Right atrium auricular region (tissue), 2 donors: ENCODE data around the gene DEGS2. TPM values are rescaled to one million over a fixed set of nuclear protein-coding genes. Genes with fewer than 3 reads are reported as not detected.

Source experiments
- DNase-seq: peaks from one replicate; pipeline ENCODE4 v3.0.0-alpha.2; 2019; ENCODE audit warnings: low spot score
- H3K27ac ChIP-seq, 2 donors: fragments of 200-600 bp; sonication (generic); 1 replicate in 1 of 2; 2 replicates in 1 of 2; pipeline ENCODE4 v1.5.1; 2016 to 2019
- H3K27me3 ChIP-seq, 2 donors: fragments of 200-600 bp; sonication (generic); one replicate each; pipeline versions ENCODE4 v1.5.1 to v1.6.0; 2017 to 2019
- H3K36me3 ChIP-seq: fragments of 200-600 bp; sonication (generic); one replicate; pipeline ENCODE4 v1.5.1; 2016
- H3K4me1 ChIP-seq, 2 donors: fragments of 200-600 bp; sonication (generic); one replicate each; pipeline versions ENCODE4 v1.5.1 to v1.6.0; 2017 to 2019
- H3K4me3 ChIP-seq, 2 donors: fragments of 200-600 bp; sonication (generic); 1 replicate in 1 of 2; 2 replicates in 1 of 2; pipeline ENCODE4 v1.5.1; 2017 to 2019; ENCODE audit warnings: mild to moderate bottlenecking in 1 of 2, moderate library complexity in 1 of 2
- H3K9me3 ChIP-seq, 2 donors: fragments of 200-600 bp; sonication (generic); one replicate each; pipeline ENCODE4 v1.5.1; 2019
- total RNA-seq, 2 donors: library from RNA; depleted of rRNA; stranded (reverse); fragments of >200 nt; gene quantifications; one replicate each; pipeline ENCODE4 v1.1.0, GENCODE V29; 2016
- TF ChIP-seq, protein P1 (sequence below), 2 donors: fragments of 200-600 bp; sonication (generic); IDR thresholded peaks; one replicate each; pipeline ENCODE4 v1.5.1; 2019; ENCODE audit warnings: antibody characterized with exemption in 2 of 2

DEGS2 gene
- total RNA-seq, 2 donors from 2014 or later = not detected

DNA sequence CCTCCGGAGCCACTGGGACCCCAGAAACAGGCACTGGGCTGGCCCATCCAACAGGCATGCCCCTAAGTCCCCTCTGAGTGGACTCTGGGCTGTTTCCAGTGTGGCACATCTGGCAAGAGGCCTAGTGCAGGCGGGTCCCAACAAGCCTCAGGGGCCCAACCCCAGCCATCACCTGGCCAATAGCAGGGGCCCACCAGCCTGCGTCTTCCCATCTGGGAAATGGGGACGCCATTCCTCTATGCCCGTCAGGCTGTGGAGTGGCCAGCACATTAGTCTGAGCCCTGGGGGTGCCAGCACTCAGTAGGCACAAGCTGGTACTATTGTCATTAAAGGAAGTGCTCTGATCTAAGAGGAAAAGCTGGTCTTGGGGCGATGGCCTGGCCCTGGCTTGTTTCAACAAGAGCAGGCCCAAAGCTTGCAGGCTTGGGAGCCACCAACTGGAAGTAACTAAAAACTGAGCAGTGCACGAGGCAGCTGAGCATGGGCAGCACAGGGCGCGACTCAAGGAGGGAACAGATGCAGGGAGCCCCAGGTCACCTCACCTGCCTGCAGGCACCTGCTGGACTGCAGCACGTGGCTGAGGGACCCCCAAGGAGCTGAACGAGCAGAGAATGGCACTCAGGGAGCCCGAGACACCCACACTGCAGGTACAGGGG, 8.4 kb downstream of the DEGS2 start:
- no peak for DNase-seq

DNA sequence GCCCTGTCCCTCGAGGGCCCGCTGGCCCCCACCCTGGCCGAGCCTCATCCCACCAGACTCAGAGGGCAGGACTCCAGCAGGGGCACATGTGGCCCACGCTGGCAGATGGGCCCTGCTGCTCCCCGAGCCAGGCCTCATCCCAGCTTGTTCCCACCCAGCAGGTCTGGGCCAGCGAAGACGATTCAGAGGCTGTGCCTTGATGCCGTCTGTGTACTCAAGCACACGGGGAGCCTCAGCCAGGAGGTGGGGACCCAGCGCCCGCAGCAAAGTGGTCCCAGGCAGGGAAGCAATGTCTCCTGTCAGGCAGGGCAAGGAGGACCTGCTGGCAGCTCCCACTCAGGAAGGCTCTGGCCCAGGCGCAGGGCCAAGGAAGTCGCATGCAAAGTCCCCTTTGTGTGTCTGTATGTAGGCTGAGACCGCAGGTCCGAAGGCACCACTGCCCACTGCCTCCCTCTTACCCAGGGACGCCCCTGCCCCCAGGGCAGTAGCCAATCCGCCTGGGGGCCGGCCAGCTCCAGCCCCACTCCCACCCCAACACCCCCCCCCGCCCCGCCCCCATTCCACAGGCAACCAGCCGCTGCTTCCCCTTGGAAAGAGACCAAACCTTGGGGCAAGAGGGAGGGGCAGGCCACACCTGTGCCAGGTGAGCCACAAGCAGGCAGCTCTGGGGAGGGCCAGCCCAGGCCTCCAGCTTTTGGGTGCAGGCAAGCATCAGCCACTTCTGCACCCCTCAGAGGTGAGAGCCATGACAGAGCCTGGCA, 9.4 kb downstream of the DEGS2 start:
- Histone ChIP-seq H3K27ac (no peak overlapping the region), H3K9me3 (peaks cover 0 to 8% of the 10 kb centered on the region in 2 donors), H3K4me1 (peaks cover 0 to 4% of the 10 kb centered on the region in 2 donors), H3K36me3 (no peaks in the 10 kb centered on the region), H3K4me3 (no peak overlapping the region), H3K27me3 (no peaks in the 10 kb centered on the region)
- TF ChIP-seq, protein P1, sequence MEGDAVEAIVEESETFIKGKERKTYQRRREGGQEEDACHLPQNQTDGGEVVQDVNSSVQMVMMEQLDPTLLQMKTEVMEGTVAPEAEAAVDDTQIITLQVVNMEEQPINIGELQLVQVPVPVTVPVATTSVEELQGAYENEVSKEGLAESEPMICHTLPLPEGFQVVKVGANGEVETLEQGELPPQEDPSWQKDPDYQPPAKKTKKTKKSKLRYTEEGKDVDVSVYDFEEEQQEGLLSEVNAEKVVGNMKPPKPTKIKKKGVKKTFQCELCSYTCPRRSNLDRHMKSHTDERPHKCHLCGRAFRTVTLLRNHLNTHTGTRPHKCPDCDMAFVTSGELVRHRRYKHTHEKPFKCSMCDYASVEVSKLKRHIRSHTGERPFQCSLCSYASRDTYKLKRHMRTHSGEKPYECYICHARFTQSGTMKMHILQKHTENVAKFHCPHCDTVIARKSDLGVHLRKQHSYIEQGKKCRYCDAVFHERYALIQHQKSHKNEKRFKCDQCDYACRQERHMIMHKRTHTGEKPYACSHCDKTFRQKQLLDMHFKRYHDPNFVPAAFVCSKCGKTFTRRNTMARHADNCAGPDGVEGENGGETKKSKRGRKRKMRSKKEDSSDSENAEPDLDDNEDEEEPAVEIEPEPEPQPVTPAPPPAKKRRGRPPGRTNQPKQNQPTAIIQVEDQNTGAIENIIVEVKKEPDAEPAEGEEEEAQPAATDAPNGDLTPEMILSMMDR (IDR thresholded peaks at IDR 0.05) = no peak
- no peak for DNase-seq

More for the DNA sequence above, 8.4 kb downstream of the DEGS2 start:
- peaks cover 0 to 4% of the 10 kb centered on the region in 2 donors for H3K4me1 ChIP-seq
- peaks cover 0 to 9% of the 10 kb centered on the region in 2 donors for H3K9me3 ChIP-seq
- H3K36me3 ChIP-seq = no peaks in the 10 kb centered on the region
- no peak overlapping the region for H3K4me3 ChIP-seq
- TF ChIP-seq, protein P1 (IDR thresholded peaks at IDR 0.05) = no peak
- H3K27me3 ChIP-seq = no peaks in the 10 kb centered on the region
- no peak overlapping the region for H3K27ac ChIP-seq

DNA sequence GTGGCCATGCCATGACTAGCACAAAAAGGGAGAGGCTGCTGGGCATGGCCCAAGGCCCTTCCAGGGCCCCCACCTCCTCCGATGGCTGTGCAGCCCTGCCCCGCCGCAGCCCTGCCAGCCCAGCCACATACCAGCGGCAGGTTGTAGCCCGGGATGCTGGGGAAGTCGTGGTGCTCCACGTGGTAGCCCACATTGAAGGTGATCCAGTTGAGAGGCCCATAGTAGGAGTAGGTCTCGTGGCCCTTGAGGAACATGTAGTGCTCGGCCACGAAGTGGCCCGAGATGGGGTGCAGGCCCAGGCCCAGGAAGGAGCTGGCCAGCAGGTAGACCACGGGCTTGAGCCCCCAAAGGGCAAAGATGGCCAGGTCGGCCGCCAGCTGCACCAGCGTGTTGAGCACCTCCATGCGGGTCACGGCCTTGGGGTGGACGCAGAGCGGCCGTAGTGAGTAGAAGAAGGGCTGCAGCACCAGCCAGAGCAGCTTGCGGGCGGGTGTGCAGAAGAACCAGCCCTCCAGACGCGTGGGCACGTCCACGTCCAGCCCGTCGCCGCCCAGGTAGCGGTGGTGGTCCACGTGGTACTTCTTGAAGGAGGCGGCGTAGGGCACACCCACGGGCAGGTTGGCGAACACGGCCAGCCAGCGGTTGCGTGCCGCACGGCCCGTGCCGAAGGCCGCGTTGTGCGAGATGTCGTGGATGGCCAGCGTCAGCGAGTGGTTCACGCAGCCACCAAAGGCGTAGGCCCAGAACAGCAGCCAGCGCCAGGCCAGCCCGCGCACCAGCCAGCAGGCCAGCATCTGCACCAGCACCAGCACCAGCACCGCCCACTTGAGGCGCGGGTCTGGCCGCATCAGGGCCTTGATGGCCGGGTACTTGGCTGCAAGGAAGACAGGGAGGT, 10.4 kb downstream of the DEGS2 start:
- H3K27ac ChIP-seq = no peak overlapping the region
- TF ChIP-seq, protein P1 (IDR thresholded peaks at IDR 0.05) = no peak
- H3K27me3 ChIP-seq = no peaks in the 10 kb centered on the region
- H3K9me3 ChIP-seq = no peaks in the 10 kb centered on the region
- H3K4me1 ChIP-seq = peaks cover 0 to 8% of the 10 kb centered on the region in 2 donors
- H3K4me3 ChIP-seq = no peak overlapping the region
- H3K36me3 ChIP-seq = no peaks in the 10 kb centered on the region
- DNase-seq = no peak

DNA sequence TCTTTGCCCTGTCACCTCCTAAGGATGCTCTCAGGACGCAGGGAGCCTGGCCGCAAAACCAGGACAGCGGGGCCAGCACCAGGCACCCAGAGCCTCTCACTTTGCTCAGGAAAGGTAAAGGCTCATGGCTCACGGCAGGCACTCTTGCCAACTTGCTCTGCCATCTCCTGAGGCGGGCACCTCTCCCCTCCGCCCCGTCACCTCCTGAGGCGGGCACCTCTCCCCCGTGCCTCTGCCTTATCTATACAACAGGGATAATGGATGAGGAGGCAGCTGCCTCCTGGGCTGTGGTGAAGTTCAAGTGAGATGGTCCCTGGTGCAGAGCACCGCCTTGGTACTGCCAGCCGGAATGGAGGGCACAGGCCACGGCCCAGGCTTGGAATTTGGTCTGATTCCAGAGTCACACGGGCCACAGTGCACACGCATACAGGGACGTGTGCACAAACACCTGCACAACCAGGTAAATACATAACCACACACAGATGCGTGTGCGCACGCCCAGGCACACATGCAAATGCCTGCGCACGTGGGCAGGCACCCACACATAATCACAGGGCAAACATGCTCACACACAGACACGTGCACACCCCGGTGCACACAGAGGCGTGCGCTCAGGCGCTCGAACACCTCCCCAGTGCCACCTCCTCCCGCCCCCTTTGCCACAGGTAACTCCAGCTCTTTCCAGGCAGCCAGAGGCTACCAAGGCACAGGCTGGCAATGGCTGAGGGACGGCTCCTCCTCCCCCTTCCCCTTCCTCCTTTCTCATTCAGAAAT, 11.6 kb downstream of the DEGS2 start:
- no peak overlapping the region for H3K27ac ChIP-seq
- no peaks in the 10 kb centered on the region for H3K27me3 ChIP-seq
- no peaks in the 10 kb centered on the region for H3K9me3 ChIP-seq
- H3K4me1 ChIP-seq = peaks cover 0 to 11% of the 10 kb centered on the region in 2 donors
- no peak overlapping the region for H3K4me3 ChIP-seq
- H3K36me3 ChIP-seq = no peaks in the 10 kb centered on the region
- no peak for DNase-seq
- TF ChIP-seq, protein P1 (IDR thresholded peaks at IDR 0.05) = no peak

DNA sequence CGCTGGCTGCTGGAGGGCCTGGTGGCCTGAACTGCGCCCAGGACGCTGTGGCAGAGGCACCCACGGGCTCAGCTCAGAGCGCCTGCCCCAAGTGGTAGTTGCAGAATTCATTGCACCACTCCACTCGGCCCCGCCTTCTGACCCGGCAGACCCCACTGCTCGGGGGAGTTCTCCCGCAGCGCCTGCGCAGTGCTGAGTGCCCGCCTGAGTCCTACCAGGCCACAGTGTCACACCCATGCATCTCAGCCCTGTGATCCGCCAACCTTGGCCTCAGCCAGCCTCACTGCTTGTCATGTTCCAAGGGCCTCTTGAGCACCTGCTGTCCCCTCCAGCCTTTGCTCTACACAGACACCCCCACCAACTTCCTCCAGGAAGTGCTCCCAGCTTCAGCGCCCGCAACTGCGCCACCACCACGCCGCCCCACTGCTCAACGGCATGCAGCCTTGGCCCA, 12.2 kb downstream of the DEGS2 start:
- Histone ChIP-seq H3K4me1 (peaks cover 0 to 18% of the 10 kb centered on the region in 2 donors), H3K9me3 (no peaks in the 10 kb centered on the region), H3K27me3 (no peaks in the 10 kb centered on the region), H3K4me3 (no peak overlapping the region), H3K27ac (no peak overlapping the region), H3K36me3 (no peaks in the 10 kb centered on the region)
- no peak for DNase-seq
- TF ChIP-seq, protein P1 (IDR thresholded peaks at IDR 0.05) = no peak
